Stomach smooth muscle (tissue), 2 donors: ENCODE measurements around the gene ZBTB46.

Source experiments
- H3K27ac ChIP-seq: one replicate; pipeline ENCODE4 v1.7.0; 2013; ENCODE audit warnings: mild to moderate bottlenecking, low read length, inconsistent platforms
- H3K27me3 ChIP-seq, 2 donors: one replicate each; pipeline ENCODE4 v1.7.0; 2013; ENCODE audit warnings: low read length in 2 of 2; ENCODE audit not compliant: insufficient read depth in 2 of 2, control insufficient read depth in 1 of 2
- H3K36me3 ChIP-seq, 2 donors: one replicate each; pipeline ENCODE4 v1.7.0; 2013; ENCODE audit warnings: low read length in 2 of 2; ENCODE audit not compliant: control insufficient read depth in 2 of 2, insufficient read depth in 2 of 2
- H3K4me1 ChIP-seq: one replicate; pipeline ENCODE4 v1.7.0; 2013; ENCODE audit warnings: low read length; ENCODE audit not compliant: control insufficient read depth, insufficient read depth
- H3K4me3 ChIP-seq, 2 donors: one replicate each; pipeline ENCODE4 v1.7.0; 2013; ENCODE audit warnings: low read length in 2 of 2
- H3K9ac ChIP-seq, 2 donors: one replicate each; pipeline ENCODE4 v1.7.0; 2013; ENCODE audit warnings: low read length in 2 of 2, mild to moderate bottlenecking in 1 of 2
- H3K9me3 ChIP-seq, 2 donors: one replicate each; pipeline ENCODE4 v1.7.0; 2013; ENCODE audit warnings: low read length in 2 of 2; ENCODE audit not compliant: control insufficient read depth in 2 of 2
- donor health status: healthy.
- donor health status: Pancreatic carcinoma.

ZBTB46 gene

DNA sequence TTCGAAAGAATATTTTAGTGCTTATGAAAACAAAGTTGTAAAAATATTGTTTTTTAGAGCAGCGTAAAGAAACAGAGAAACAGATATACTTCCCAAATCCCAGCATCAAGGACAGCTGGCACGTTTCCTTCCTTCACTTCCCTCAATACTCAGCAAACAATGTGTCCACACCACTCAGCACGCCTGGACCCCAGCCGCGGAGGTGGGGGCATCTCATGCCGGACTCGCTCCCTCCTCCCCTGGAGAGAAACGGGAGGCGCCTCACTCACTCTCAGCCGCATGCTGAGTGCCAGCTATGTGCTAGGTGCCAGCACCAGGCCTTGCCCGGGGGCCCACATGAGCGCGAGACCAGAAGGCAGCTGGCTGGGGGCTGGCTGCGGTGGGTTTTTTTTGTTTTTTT is 56.8 kb downstream of the ZBTB46 start:
- no peak overlapping the region for H3K4me3 ChIP-seq

DNA sequence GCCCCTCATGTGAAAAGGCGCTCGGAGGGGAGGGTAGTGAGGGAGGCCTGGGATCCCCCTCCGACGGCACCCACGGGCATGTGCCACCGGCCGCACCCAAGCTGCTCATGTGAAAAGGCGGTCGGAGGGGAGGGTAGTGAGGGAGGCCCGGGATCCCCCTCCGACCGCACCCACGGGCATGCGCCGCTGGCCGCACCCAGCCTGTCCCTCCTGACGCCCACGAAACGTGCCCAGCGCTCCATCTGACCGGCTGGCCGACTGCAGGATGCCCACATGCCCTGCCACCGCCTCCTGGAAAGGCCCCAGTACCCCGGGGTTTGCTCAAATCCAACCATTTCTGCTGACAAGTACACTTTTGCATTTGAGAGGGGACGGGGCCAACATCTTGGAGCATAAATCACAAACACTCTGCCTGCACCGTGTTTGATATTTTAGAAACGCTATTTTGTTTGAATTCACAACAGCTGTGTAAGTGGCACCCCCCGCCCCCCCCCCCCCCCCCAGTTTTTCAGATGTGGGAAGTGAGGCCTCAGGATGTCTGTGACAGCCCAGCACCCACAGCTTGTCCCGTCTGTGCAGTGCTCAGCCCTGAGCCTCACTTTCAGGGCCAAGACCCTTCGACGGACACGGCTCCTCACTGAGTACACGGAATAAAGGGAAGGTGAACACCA is 57.4 kb downstream of the ZBTB46 start:
- no peak overlapping the region for H3K27ac ChIP-seq
- H3K27me3 ChIP-seq: peaks cover 0 to 6% of the 10 kb centered on the region in 2 donors
- peaks cover 3% of the 10 kb centered on the region for H3K4me1 ChIP-seq
- no peak overlapping the region for H3K9ac ChIP-seq
- no peak overlapping the region for H3K4me3 ChIP-seq
- H3K36me3 ChIP-seq: no peaks in the 10 kb centered on the region
- H3K9me3 ChIP-seq: peaks cover 0 to 2% of the 10 kb centered on the region in 2 donors

More for the DNA sequence above, 56.8 kb downstream of the ZBTB46 start:
- no peak overlapping the region for H3K27ac ChIP-seq
- H3K36me3 ChIP-seq: no peaks in the 10 kb centered on the region
- peaks cover 0 to 6% of the 10 kb centered on the region in 2 donors for H3K27me3 ChIP-seq
- H3K9me3 ChIP-seq: peaks cover 0 to 2% of the 10 kb centered on the region in 2 donors
- H3K4me1 ChIP-seq: peaks cover 3% of the 10 kb centered on the region
- no peak overlapping the region for H3K9ac ChIP-seq

DNA sequence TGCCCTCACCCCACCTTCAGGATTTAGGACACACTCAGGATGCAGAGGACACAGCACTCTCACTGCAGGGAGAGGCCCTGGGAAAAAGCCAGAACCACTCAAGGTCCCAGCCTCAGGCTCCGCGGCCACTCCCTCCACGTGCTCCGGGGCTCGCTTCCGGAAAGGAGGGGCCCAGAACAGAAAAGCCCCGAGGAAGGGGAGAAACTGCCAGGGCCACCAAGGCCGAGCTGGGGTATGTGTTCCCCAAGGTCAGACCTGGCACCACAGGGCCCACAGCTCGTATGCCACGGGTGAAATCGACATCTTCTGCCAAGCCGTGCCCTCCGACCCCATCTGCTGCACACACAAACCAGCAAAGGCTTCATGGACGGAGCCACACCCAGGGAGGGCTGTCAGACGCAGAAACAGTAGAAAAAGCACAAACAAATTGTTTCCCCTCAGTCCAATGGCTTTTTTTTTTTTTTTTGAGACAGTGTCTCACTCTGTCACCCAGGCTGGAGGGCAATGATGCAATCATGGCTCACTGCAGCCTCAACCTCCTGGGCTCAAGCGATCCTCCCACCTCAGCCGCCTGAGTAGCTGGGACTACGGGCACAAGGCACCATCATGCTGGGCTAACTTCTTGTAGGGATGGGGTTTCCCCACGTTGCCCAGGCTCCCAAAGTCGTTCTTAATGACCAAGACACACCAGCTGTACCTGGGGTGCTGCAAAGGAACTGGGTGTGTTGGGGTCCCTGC is 58.1 kb downstream of the ZBTB46 start:
- Histone ChIP-seq H3K4me3 (no peak overlapping the region), H3K27ac (no peak overlapping the region), H3K9ac (no peak overlapping the region), H3K4me1 (peaks cover 3% of the 10 kb centered on the region), H3K9me3 (peaks cover 0 to 2% of the 10 kb centered on the region in 2 donors), H3K36me3 (no peaks in the 10 kb centered on the region), H3K27me3 (peaks cover 0 to 6% of the 10 kb centered on the region in 2 donors)

DNA sequence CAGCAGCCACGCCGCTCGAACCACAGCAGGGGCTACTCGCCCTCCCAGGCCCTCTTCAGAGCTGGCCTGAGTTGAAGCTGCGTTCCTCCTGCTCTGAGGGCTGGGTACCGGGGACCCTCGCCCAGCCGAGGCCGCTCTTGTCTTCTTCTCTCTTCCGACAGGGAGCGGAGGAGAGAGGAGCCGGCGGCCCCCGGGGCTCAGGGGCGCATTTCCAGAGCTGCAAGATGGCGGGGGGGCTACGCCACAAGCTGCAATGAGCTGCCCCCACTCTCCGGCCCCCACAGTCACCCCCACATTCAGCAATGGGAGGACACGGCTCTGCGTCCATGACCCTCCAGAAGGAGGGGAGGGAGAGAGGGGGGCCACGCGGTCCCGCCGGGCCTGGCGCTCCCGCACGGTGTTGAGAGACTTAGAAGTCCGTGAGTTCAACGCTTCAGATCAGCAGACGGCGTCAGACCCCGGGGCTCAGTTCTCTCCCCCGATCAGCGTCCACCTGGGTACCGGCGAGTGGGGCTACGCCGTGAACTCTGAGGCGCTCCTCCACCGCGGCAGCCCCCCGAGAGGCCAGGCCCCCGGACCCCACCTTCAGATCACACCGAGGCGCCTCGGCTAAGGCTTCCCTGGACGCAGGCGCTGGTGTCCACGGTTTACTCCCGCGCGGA is 59.9 kb downstream of the ZBTB46 start:
- H3K9me3 ChIP-seq: no peaks in the 10 kb centered on the region
- H3K27me3 ChIP-seq: peaks cover 0 to 6% of the 10 kb centered on the region in 2 donors
- no peak overlapping the region for H3K27ac ChIP-seq
- H3K4me1 ChIP-seq: peaks cover 3% of the 10 kb centered on the region
- H3K9ac ChIP-seq: no peak overlapping the region
- H3K36me3 ChIP-seq: peaks cover 0 to 2% of the 10 kb centered on the region in 2 donors
- no peak overlapping the region for H3K4me3 ChIP-seq

DNA sequence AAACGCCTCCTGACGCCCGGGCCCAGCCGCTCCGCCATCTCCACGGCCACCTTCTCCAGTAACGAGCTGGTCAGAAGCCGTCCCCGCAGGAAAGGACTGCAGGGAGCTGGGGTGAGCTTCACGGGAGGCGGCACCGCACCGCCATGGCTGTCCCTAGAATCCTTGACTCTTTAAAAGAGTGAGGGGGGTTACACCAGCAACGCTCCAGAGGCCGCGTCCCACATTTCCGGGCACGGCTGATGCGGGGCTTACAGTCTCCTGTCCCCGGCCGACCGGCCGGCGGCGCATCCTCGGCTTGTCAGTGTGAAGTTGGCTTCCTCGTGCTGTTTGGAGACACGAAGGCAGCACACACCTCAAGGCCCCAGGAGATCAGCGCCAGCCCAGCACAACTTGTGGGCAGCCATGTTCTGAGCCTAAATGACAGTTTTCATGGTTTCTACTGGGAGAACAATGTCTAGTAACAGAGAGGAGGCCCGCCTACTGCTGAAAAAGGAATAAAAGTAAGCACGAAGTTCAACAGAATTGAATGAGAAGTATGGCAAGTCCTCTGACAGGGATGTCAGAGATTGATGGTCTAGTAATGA is 61.1 kb downstream of the ZBTB46 start:
- Histone ChIP-seq H3K9ac (no peak overlapping the region), H3K36me3 (peaks cover 0 to 2% of the 10 kb centered on the region in 2 donors), H3K4me1 (no peaks in the 10 kb centered on the region), H3K9me3 (no peaks in the 10 kb centered on the region), H3K27ac (no peak overlapping the region), H3K27me3 (peaks cover 0 to 6% of the 10 kb centered on the region in 2 donors), H3K4me3 (no peak overlapping the region)

DNA sequence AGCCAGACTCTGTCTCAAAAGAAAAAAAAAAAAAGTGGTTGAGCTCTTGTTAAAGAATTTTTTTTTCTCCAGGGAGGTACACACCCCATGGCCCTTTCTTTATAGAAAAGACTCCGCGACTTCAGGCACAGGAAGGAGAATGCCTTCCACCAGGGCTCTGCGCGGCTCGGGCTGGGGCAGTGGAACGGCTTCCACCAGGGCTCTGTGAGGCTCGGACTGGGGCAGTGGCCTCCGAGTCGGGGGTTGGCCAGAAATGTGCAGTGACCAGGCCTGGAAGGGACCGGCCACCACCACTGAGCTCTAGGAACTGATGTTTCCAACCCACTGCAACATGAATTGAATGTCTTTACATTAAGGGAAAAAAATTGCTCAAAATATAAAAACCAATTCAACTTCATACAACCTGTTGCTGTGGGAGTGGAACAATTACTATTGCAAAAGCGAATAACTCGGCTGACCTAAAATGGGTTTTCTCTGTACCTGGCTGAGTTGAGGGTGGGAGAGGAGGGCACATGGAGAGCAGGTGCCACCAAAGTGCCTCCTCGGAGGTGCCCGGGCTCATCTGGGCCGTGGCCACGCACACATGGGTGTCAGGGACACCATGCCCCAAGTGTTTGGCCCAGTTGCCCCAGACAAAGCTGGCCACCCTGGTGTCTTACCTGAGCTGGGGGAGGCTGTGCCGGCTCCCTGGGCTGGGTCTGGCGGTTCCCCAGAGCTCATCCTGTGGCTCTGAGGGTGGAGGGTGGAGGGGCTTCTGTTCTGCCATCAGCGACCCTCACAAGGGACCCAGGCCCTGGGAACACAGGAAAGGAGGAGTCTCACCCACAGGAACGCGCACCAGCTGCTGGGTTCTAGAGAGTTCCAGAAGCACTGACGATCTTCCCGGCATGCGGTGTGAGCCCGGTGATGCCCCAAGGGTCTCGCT is 62.2 kb downstream of the ZBTB46 start:
- no peak overlapping the region for H3K9ac ChIP-seq
- no peak overlapping the region for H3K4me3 ChIP-seq
- H3K36me3 ChIP-seq: peaks cover 0 to 2% of the 10 kb centered on the region in 2 donors
- no peaks in the 10 kb centered on the region for H3K9me3 ChIP-seq
- H3K4me1 ChIP-seq: no peaks in the 10 kb centered on the region
- H3K27ac ChIP-seq: no peak overlapping the region
- peaks cover 0 to 6% of the 10 kb centered on the region in 2 donors for H3K27me3 ChIP-seq

DNA sequence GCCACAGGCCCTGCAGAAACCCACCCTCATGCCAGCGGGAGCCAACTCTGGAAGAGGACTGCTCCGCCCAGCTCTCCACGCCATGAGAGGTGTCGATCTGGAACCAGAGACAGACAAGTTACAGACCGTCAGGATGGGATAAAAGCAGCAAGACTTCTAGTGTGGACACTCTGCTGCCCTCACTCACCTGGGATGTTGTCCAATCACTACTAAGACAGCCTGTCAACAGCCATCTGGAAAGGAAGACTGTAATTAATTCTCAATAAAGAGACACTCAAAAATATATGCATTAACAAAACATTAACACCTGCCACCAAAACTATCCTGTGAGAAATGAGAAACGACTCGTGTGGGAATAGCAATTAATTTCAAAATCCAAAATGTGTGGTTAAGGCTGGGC is 63.2 kb downstream of the ZBTB46 start:
- Histone ChIP-seq H3K9ac (no peak overlapping the region), H3K4me1 (no peaks in the 10 kb centered on the region), H3K9me3 (no peaks in the 10 kb centered on the region), H3K27me3 (no peaks in the 10 kb centered on the region), H3K27ac (no peak overlapping the region), H3K4me3 (no peak overlapping the region), H3K36me3 (peaks cover 0 to 2% of the 10 kb centered on the region in 2 donors)

DNA sequence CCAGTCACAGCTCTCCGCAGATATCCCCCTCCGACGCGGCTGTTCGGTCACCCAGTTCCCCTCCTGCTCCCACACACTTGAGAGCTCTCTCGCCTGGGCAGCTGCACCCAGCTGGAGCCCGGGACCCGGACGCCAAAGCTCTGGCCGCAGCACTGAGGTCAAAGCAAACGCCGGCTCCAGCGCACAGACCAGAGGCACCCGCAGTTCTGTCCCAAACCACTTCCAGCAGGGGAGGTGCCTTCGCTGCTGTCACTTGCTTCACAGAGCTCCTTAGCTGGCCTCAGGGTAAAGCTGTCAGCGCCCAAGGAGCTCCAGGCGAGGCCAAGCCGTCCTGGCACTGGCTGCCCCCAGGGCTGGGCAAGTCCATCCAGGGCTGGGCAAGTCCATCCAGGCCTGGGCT is 63.6 kb downstream of the ZBTB46 start:
- Histone ChIP-seq H3K4me3 (no peak overlapping the region), H3K27me3 (no peaks in the 10 kb centered on the region), H3K9ac (no peak overlapping the region), H3K9me3 (no peaks in the 10 kb centered on the region), H3K27ac (no peak overlapping the region), H3K36me3 (peaks cover 0 to 2% of the 10 kb centered on the region in 2 donors), H3K4me1 (no peaks in the 10 kb centered on the region)

DNA sequence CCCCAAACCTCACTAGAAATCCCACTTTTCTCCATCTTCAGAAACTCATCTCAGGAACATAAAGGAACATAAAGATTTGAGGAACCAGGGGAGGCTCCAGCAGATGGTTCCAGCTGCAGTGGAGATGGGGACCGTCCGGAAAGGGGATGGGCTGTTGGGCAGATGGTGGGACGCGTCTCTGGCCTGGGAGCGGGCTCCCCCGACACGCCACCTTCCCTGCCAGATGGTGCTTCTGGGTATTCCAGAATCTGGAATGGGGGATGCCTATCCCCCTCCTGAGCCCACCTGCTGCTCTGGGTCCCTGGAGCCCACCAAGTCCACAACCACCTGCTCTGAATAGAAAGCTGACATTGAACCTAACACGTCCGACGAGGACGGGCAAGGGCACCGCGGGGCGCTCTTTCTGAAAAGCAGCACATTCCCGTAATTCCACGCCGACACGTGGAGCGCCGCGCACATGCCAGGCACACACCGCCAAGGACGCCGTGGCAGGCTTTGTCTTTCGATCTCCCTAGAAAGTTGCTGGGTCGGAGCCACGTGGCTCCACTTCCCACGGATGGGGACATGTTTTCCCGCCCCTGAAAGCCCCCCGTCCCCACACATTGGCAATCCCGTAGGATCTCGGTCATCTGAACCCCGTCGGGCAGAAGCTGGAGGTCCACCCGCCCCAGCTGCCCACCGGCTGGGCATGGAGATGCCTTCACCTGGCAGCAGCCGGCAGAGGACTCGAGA is 64.2 kb downstream of the ZBTB46 start:
- H3K9me3 ChIP-seq: no peaks in the 10 kb centered on the region
- H3K27ac ChIP-seq: no peak overlapping the region
- H3K27me3 ChIP-seq: no peaks in the 10 kb centered on the region
- no peak overlapping the region for H3K4me3 ChIP-seq
- H3K4me1 ChIP-seq: no peaks in the 10 kb centered on the region
- no peak overlapping the region for H3K9ac ChIP-seq
- peaks cover 0 to 2% of the 10 kb centered on the region in 2 donors for H3K36me3 ChIP-seq
